ENCODE results near the gene NCKAP5L.
"Not testable (repeated sequence)": the region's sequence is repeated elsewhere in the genome, so short reads cannot be mapped to it uniquely, and the experiment has no call there.

The NCKAP5L gene

GRCh38 chr12:49779581-49779980 is 48.6 kb downstream of the NCKAP5L start:
- DNase-seq (ENCODE audit: low spot score): no peak

- DNase-seq (ENCODE audit: low spot score): peak; percentile 58
These were observed 50.1 kb downstream of the NCKAP5L start for GRCh38 chr12:49777800-49778748.

GRCh38 chr12:49777341-49777740 is 50.9 kb downstream of the NCKAP5L start:
- no peak for DNase-seq (ENCODE audit: low spot score)

GRCh38 chr12:49776858-49777257 is 51.4 kb downstream of the NCKAP5L start:
- DNase-seq (ENCODE audit: low spot score): no peak

- DNase-seq (ENCODE audit: low spot score): peak; percentile 51
These were observed 51.8 kb downstream of the NCKAP5L start for GRCh38 chr12:49776413-49776812.

GRCh38 chr12:49773102-49773501 is 55.1 kb downstream of the NCKAP5L start:
- DNase-seq (ENCODE audit: low spot score): not testable (repeated sequence)

- DNase-seq (ENCODE audit: low spot score): no peak
These were observed 60.9 kb downstream of the NCKAP5L start for GRCh38 chr12:49767333-49767732.

- no peak for DNase-seq (ENCODE audit: low spot score)
These were observed 62.1 kb downstream of the NCKAP5L start for GRCh38 chr12:49766115-49766455.

- no peak for DNase-seq (ENCODE audit: low spot score)
These were observed 64.1 kb downstream of the NCKAP5L start for GRCh38 chr12:49764126-49764525.

- DNase-seq (ENCODE audit: low spot score): peak; percentile 72
These were observed 65.1 kb downstream of the NCKAP5L start for GRCh38 chr12:49763006-49763591.

- DNase-seq (ENCODE audit: low spot score): no peak
These were observed 65.8 kb downstream of the NCKAP5L start for GRCh38 chr12:49762468-49762847.

- DNase-seq (ENCODE audit: low spot score): no peak
These were observed 66.3 kb downstream of the NCKAP5L start for GRCh38 chr12:49761677-49762467.

GRCh38 chr12:49750996-49751393 is 77.2 kb downstream of the NCKAP5L start:
- no peak for DNase-seq (ENCODE audit: low spot score)

GRCh38 chr12:49750027-49750995 is 77.9 kb downstream of the NCKAP5L start:
- peak; percentile 36 for DNase-seq (ENCODE audit: low spot score)

- DNase-seq (ENCODE audit: low spot score): no peak
These were observed 79.4 kb downstream of the NCKAP5L start for GRCh38 chr12:49748800-49749199.

GRCh38 chr12:49748306-49748705 is 79.9 kb downstream of the NCKAP5L start:
- DNase-seq (ENCODE audit: low spot score): no peak

- DNase-seq (ENCODE audit: low spot score): no peak
These were observed 83.8 kb downstream of the NCKAP5L start for GRCh38 chr12:49744363-49744885.

- peak; percentile 86 for DNase-seq (ENCODE audit: low spot score)
These were observed 86.2 kb downstream of the NCKAP5L start for GRCh38 chr12:49741882-49742620.

Data from hematopoietic multipotent progenitor cell treated with erythropoietin and hydrocortisone succinate and interleukin-3 and kit ligand, for 15 days (in vitro differentiated cells).